IPS DF 6.9 (cell line): ENCODE data around the gene UGT1A4.

ENCODE experiments used
- DNase-seq: peaks from one replicate; pipeline ENCODE4 v3.0.0-alpha.2; 2013; ENCODE audit warnings: low read depth, low spot score
- H3K27ac ChIP-seq: one replicate; pipeline ENCODE4 v1.5.1; 2013; ENCODE audit warnings: low read length, control low read depth
- H3K27me3 ChIP-seq: 2 replicates; pipeline ENCODE4 v1.6.1; 2013; ENCODE audit warnings: mild to moderate bottlenecking, low read length; ENCODE audit not compliant: control insufficient read depth, insufficient read depth
- H3K36me3 ChIP-seq: 2 replicates; pipeline ENCODE4 v1.6.1; 2013; ENCODE audit warnings: low read length; ENCODE audit not compliant: control insufficient read depth, insufficient read depth
- H3K4me1 ChIP-seq: 2 replicates; pipeline ENCODE4 v1.6.1; 2013; ENCODE audit warnings: low read length; ENCODE audit not compliant: control insufficient read depth, insufficient read depth
- H3K4me3 ChIP-seq: 2 replicates; pipeline ENCODE4 v1.5.1; 2013; ENCODE audit warnings: mild to moderate bottlenecking, low read length
- H3K9me3 ChIP-seq: 2 replicates; pipeline ENCODE4 v1.6.1; 2013; ENCODE audit warnings: low read length, inconsistent platforms; ENCODE audit not compliant: control insufficient read depth, insufficient read depth
- whole genome bisulfite sequencing: extraction: QIAGEN DNeasy Blood & Tissue Kit; methylation state at CpG from one replicate; pipeline ENCODE4 v1.1.7; 2013; ENCODE audit warnings: mixed read lengths, missing lambda C conversion rate; ENCODE audit not compliant: insufficient read length, insufficient coverage; 5-methylcytosine and 5-hydroxymethylcytosine counted together

The UGT1A4 gene

DNA sequence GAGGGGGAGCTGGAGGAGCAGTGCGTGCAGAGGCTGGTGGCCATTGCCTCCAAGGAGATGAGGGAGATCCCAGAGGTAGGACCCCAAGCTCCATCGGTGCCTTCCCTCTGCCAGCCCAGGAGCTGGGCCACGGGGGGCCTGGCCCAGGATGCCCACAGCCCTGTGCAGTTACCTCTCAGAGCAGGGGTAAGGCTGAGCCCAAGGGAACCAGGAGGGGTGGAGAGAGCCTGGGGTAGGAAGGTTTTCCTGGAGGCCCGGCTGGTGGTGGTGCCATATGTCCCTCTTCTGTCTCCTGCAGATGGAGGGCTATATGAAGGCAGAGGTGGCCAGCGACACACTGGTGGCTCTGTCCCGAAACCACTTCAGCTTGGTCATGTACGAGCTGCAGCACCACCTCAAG lies 71.0 kb downstream of the UGT1A4 start:
- WGBS, result no CpG with 5 or more reads among the region's 7 CpGs
- H3K4me3 ChIP-seq, result no peak overlapping the region

DNA sequence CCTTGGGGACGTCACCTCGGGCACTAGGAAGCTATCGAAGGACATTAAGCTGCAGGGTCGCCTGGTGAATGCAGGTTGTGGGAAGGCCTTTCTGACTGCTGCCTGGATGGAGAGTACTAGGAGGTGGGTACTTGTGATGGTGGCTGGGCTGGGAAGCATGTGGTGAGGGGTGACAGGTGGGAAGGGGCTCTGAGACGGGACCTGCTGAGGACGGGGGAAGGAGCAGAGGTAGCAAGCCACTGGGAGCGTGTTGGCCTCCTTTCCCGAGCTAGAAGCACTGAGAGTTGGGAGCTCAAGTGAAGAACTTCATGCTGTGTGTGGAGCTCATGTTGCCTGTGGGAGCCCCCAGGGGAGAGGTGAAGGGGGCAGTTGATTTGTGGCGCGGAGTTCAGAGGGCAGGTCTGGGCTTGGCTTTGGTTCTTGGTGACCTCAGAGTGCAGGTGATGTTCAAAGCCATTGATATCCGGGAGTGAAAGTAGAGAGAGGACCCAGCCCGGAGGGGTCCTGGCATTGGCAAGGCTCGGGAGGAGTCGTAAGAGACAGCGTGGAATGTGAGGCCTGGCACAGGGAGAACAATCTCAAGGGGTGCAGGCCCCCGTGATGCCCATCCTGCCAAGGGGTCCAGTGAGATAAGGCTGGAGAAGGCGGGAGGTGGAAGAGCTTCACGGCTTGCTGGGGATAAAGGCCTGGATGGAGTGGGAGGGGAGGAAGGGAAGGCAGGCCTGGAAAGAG lies 72.8 kb downstream of the UGT1A4 start:
- Histone ChIP-seq H3K27me3 (no peaks in the 10 kb centered on the region), H3K36me3 (0 out of 2 replicates have a peak, but pooled peaks cover 3% of the 10 kb centered on the region), H3K27ac (no peak overlapping the region), H3K4me3 (no peak overlapping the region), H3K9me3 (no peaks in the 10 kb centered on the region), H3K4me1 (no peaks in the 10 kb centered on the region)
- no CpG with 5 or more reads among the region's 18 CpGs for WGBS
- no peak for DNase-seq

More for the DNA sequence above, 71.0 kb downstream of the UGT1A4 start:
- 0 out of 2 replicates have a peak, but pooled peaks cover 3% of the 10 kb centered on the region for H3K36me3 ChIP-seq
- H3K27me3 ChIP-seq, result no peaks in the 10 kb centered on the region
- DNase-seq, result no peak
- H3K9me3 ChIP-seq, result no peaks in the 10 kb centered on the region
- H3K4me1 ChIP-seq, result no peaks in the 10 kb centered on the region
- no peak overlapping the region for H3K27ac ChIP-seq

DNA sequence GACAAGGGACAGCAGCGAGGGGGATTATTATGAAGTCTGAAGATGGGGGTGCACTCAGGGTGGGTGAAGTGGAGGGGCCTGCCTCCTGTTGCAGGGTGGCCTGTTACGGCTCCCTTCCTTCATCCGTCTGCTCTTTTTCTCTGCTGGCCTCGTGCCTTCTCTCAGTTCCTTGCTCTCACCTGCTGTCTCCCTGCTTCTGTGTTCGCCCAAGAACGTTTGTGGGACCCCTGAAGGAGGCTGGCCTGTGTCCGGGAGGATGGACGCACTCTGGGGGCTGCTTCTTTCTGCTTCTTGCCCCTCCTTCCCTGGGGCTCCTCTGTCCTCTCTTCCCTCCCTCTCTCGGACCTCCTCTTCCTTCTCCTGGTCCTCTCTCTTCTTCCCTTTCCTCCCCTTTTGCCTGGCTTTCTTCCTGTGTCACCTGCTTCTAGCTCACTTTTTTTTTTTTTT lies 73.4 kb downstream of the UGT1A4 start:
- Histone ChIP-seq H3K9me3 (no peaks in the 10 kb centered on the region), H3K4me1 (no peaks in the 10 kb centered on the region), H3K27ac (no peak overlapping the region), H3K36me3 (0 out of 2 replicates have a peak, but pooled peaks cover 3% of the 10 kb centered on the region), H3K27me3 (no peaks in the 10 kb centered on the region), H3K4me3 (no peak overlapping the region)
- no peak for DNase-seq
- WGBS, result no CpG with 5 or more reads among the region's 9 CpGs

DNA sequence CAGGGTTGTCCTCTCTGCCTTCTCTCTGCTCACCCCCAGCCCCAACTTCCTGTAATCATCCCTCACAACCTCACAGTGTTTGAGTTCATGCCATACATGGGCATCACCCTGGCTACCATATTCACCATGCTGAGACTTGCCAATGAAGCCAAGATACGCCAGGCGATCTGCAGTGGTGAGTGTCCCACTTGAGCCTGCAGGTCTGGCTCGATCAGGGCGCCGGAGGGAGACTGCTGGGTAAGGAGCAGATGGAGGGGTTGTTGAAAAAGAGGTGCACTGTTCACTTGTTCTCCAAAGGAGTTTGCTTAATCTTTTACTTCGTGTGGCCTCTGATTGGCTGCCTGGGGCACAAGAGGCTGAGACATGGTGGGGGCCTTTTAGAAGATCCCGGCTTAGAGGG lies 74.2 kb downstream of the UGT1A4 start:
- no CpG with 5 or more reads among the region's 7 CpGs for WGBS
- DNase-seq, result no peak
- H3K4me1 ChIP-seq, result no peaks in the 10 kb centered on the region
- no peaks in the 10 kb centered on the region for H3K27me3 ChIP-seq
- H3K9me3 ChIP-seq, result no peaks in the 10 kb centered on the region
- no peak overlapping the region for H3K4me3 ChIP-seq
- 0 out of 2 replicates have a peak, but pooled peaks cover 3% of the 10 kb centered on the region for H3K36me3 ChIP-seq
- no peak overlapping the region for H3K27ac ChIP-seq

DNA sequence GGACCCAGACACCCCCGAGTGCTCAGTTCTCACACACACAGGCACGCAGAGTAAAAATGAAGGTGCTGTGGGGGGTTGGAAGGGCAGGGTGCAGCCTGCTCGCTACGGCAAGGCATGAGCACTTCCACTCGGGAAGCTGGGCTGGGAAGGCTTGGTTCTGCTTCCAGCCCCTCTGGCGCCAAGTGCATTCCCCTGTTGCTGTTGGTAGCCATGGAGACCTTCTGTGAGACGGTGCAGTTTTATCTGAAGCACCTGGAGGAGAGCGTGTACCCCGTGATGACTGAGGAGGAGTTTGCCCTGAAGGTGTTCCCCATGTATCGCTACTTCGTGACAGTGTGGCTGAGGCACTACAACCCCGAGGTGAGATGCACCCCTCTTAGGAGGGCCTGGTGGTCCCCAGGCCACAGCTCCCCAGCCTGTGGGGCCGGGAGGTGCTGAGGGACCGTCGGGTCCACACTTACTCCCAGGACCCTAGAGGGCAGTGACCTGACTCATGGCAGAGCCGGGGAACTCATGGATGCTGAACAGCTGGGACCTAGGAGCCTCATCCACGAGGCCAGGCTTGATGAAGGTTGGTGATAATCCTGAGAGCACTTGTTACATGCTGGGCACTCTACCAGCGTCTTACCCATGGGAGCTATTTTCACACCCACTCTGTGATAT lies 75.1 kb downstream of the UGT1A4 start:
- no peak for DNase-seq
- Histone ChIP-seq H3K27ac (no peak overlapping the region), H3K27me3 (no peaks in the 10 kb centered on the region), H3K4me3 (no peak overlapping the region), H3K9me3 (no peaks in the 10 kb centered on the region), H3K36me3 (0 out of 2 replicates have a peak, but pooled peaks cover 3% of the 10 kb centered on the region), H3K4me1 (no peaks in the 10 kb centered on the region)
- WGBS, result no CpG with 5 or more reads among the region's 18 CpGs

DNA sequence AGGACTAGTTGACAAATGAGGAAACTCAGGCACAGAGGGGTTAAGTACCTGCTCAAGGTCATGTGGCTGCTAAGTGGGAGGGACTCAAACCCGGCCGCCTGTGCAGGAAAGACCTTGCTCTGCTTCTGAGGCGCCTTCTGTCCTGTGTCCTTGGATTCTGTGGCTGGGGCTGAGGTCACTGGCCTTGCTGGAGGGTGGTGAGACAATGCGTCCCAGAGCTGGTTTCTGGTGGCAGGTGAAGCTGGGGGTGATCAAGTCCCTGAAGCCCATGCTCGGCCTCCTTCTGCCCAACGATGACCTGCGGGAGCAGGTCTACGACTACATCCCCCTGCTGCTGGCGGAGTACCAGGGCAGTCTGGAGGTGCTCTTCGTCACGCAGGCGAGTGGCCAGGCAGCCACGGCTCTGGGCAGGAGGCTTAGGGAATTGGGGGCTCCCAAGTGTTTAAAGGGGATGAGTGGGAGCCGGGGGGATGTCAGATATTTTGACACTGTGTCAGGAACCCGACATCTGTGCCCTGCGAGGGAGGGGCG lies 75.7 kb downstream of the UGT1A4 start:
- Histone ChIP-seq H3K36me3 (0 out of 2 replicates have a peak, but pooled peaks cover 3% of the 10 kb centered on the region), H3K27ac (no peak overlapping the region), H3K4me3 (no peak overlapping the region), H3K4me1 (no peaks in the 10 kb centered on the region), H3K9me3 (no peaks in the 10 kb centered on the region), H3K27me3 (no peaks in the 10 kb centered on the region)
- WGBS, result no CpG with 5 or more reads among the region's 17 CpGs
- DNase-seq, result no peak

DNA sequence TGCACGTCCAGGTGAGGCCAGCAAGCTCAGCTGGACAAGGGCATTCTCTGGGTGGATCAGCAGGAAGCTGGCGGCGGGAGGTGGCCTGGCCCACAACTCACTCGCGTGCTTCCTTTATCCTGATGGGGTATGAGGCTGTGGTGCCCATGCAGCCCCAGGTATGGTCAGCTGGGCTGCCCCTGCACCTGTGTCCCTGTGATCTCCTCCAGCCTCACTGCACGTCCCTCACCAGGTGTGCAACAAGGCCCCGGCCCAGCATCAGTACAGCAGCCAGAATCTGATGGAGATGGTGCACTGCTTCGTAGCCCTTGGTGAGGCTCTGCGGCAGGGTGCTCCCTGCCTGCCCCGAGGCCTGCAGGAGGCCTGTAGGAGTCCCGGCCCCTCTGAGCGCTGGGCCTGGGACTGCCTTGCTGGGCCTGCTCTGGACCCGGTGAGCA lies 77.2 kb downstream of the UGT1A4 start:
- H3K27me3 ChIP-seq, result no peaks in the 10 kb centered on the region
- H3K9me3 ChIP-seq, result no peaks in the 10 kb centered on the region
- H3K27ac ChIP-seq, result no peak overlapping the region
- H3K4me3 ChIP-seq, result no peak overlapping the region
- no CpG with 5 or more reads among the region's 13 CpGs for WGBS
- no peaks in the 10 kb centered on the region for H3K4me1 ChIP-seq
- 0 out of 2 replicates have a peak, but pooled peaks cover 3% of the 10 kb centered on the region for H3K36me3 ChIP-seq
- DNase-seq, result no peak

DNA sequence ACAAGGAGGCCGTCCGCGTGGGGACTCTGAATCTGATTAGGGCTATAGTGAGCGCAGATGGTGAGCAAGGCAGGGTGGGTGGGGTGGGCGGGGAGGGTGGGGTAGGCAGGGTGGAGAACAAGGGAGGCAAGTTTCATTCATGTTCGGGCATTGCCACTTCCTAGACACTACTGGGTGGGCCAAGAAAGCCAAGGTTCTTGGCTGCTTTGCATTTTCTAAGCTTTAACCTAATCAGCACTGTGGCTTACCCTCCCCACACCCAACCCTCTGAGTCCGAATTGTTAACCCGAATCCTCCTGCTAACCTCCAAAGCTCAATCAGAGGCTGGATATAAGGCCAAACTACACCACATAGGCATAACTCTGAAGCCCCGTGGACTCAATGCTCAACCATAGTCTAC lies 77.7 kb downstream of the UGT1A4 start:
- Histone ChIP-seq H3K36me3 (0 out of 2 replicates have a peak, but pooled peaks cover 3% of the 10 kb centered on the region), H3K4me3 (no peak overlapping the region), H3K27me3 (no peaks in the 10 kb centered on the region), H3K27ac (no peak overlapping the region), H3K9me3 (no peaks in the 10 kb centered on the region), H3K4me1 (no peaks in the 10 kb centered on the region)
- DNase-seq, result no peak
- no CpG with 5 or more reads among the region's 9 CpGs for WGBS

DNA sequence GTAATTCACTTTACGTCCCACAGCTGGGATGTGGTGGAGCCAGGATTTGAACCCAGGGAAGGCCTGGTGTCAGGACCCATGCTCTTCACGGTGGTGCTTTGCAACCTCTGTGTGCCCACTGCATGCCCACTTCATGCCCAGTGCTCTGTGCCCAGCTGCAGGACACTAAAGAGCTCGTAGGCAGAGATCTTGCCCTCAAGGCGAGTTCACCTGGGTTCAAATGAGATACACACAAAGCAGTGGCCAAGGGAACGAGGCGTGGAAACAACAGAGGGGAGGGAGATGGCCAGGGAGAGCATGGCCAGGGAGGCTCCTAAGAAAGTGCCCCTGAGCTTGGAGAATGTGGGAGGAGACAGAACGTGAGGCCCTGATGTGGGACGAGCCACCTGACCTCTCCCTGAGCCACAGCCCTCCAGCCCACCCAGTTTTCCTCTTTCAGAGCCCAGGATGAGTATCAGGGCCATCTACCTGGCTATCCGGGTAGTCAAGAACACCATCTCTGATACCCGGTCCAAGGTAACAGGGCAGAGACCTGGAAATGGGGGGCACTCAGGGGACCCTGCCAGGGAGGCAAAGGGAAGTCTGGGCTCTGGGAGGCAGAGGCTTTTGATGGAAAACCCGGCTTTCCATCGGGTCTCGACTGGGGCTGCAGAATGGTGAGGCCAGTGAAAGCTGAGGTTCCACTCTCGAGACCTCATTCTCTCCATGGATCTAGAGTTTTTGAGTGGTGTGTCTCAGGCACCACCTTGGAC lies 80.0 kb downstream of the UGT1A4 start:
- Histone ChIP-seq H3K4me3 (no peak overlapping the region), H3K4me1 (no peaks in the 10 kb centered on the region), H3K27me3 (no peaks in the 10 kb centered on the region), H3K27ac (no peak overlapping the region), H3K9me3 (no peaks in the 10 kb centered on the region), H3K36me3 (0 out of 2 replicates have a peak, but pooled peaks cover 1% of the 10 kb centered on the region)
- no CpG with 5 or more reads among the region's 14 CpGs for WGBS
- DNase-seq, result no peak

DNA sequence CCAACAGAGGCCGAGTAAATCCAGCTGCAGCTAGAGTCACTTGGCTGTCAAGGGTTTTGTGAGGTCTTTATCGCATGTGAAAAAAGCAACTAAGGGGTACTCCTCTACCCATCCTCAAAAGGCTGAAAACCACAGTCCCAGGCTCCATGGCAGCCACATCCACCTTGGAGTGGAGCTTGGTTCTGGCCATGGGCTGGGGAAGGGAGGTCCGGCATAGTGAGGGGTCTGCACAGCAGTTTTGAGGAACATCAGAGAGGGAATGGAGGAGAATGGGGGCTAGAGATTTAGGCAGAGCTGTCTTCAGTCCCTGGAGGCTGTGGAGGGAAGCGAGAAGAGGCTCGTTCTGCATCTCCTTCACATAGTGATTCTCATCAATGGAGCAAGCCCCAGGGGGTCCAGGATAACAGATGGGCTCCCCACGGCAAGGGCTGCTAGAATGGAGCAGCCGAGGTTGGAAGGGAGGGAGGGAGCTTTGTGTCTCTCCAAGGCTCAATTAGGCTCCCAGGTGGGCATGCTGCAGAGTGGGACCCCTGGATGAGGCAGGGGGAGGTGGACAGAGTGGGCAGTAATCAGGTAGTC lies 80.6 kb downstream of the UGT1A4 start:
- H3K9me3 ChIP-seq, result no peaks in the 10 kb centered on the region
- no peaks in the 10 kb centered on the region for H3K36me3 ChIP-seq
- no peaks in the 10 kb centered on the region for H3K27me3 ChIP-seq
- no CpG with 5 or more reads among the region's 7 CpGs for WGBS
- no peaks in the 10 kb centered on the region for H3K4me1 ChIP-seq
- no peak overlapping the region for H3K27ac ChIP-seq
- DNase-seq, result no peak
- no peak overlapping the region for H3K4me3 ChIP-seq
